H1 (cell line): ENCODE measurements around the gene CTIF. TPM values are rescaled to one million over a fixed set of nuclear protein-coding genes. Genes with fewer than 3 reads are reported as not detected.

Experiments used
- CTCF ChIA-PET: fragments of 300-600 bp; sonication (Branson Sonifier 250); formaldehyde crosslinking; loops from one replicate; lab custom pipeline; 2021; ENCODE audit not compliant: partially characterized antibody; lab: Charles Lee
- POLR2A ChIA-PET: fragments of 300-600 bp; sonication (Branson Sonifier 250); formaldehyde crosslinking; loops from one replicate; lab custom pipeline; 2021; ENCODE audit warnings: inconsistent platforms; ENCODE audit not compliant: partially characterized antibody; lab: Charles Lee
- DNase-seq, 2 experiments: peaks; one replicate each; pipeline versions ENCODE4 v3.0.0 to v3.0.0-alpha.2; 2010 to 2022; ENCODE audit warnings: low spot score in 2 of 2, low read depth in 1 of 2, mixed read lengths in 1 of 2
- FAIRE-seq: peaks from 2 replicates; lab custom pipeline; 2011; peaks lifted over from hg19 to GRCh38; lab: Jason Lieb, UNC
- H2AFZ ChIP-seq: 2 replicates; pipeline ENCODE4 v1.8.1; 2012; ENCODE audit warnings: low read length, inconsistent platforms
- H2AK5ac ChIP-seq: 2 replicates; pipeline ENCODE4 v1.6.1; 2013; ENCODE audit warnings: low read depth, low read length
- H2BK120ac ChIP-seq: replicated peaks from 2 replicates; pipeline ENCODE3; 2013; ENCODE audit warnings: low read depth, low read length, inconsistent platforms
- H2BK12ac ChIP-seq: 2 replicates; pipeline ENCODE4 v1.6.1; 2013; ENCODE audit warnings: low read depth, low read length
- H2BK15ac ChIP-seq: 2 replicates; pipeline ENCODE4 v1.6.1; 2013; ENCODE audit warnings: low read length
- H2BK20ac ChIP-seq: 2 replicates; pipeline ENCODE4 v1.6.1; 2013; ENCODE audit warnings: low read length
- H2BK5ac ChIP-seq: 2 replicates; pipeline ENCODE4 v1.6.1; 2013; ENCODE audit warnings: low read depth, low read length
- H3K14ac ChIP-seq: 2 replicates; pipeline ENCODE4 v1.6.1; 2013; ENCODE audit warnings: inconsistent platforms; ENCODE audit not compliant: insufficient read length
- H3K18ac ChIP-seq: 2 replicates; pipeline ENCODE4 v1.6.1; 2013; ENCODE audit warnings: low read length; ENCODE audit errors: extremely low read depth
- H3K23ac ChIP-seq: 2 replicates; pipeline ENCODE4 v1.6.1; 2013; ENCODE audit warnings: inconsistent platforms; ENCODE audit not compliant: insufficient read length
- H3K23me2 ChIP-seq: 2 replicates; pipeline ENCODE4 v1.6.1; 2013; ENCODE audit warnings: low read depth, low read length
- H3K27ac ChIP-seq: 2 replicates; pipeline ENCODE4 v1.6.1; 2011; ENCODE audit warnings: low read depth, low read length, inconsistent platforms
- H3K27me3 ChIP-seq, 4 experiments: replicated peaks in 1 of 4; 1 replicate in 1 of 4; 2 replicates in 3 of 4; pipeline versions ENCODE4 v1.6.1 to v1.8.1; 2011 to 2013; ENCODE audit warnings: low read length in 3 of 4, mild to moderate bottlenecking in 3 of 4, inconsistent platforms in 2 of 4, mixed read lengths in 2 of 4, moderate library complexity in 1 of 4; ENCODE audit not compliant: control insufficient read depth in 3 of 4, insufficient read depth in 3 of 4; ENCODE audit errors: extremely low read depth in 1 of 4
- H3K36me3 ChIP-seq, 4 experiments: 2 replicates each; pipeline versions ENCODE4 v1.6.1 to v1.8.1; 2011 to 2013; ENCODE audit warnings: mild to moderate bottlenecking in 4 of 4, low read length in 3 of 4, moderate library complexity in 2 of 4, control low read depth in 1 of 4, inconsistent platforms in 1 of 4; ENCODE audit not compliant: insufficient read depth in 4 of 4, control insufficient read depth in 2 of 4
- H3K4ac ChIP-seq: replicated peaks from 2 replicates; pipeline ENCODE3; 2013; ENCODE audit warnings: low read length, low read depth, mixed read lengths, inconsistent platforms; ENCODE audit not compliant: insufficient read length
- H3K4me1 ChIP-seq, 4 experiments: replicated peaks in 1 of 4; 1 replicate in 1 of 4; 2 replicates in 3 of 4; pipeline versions ENCODE4 v1.6.1 to v1.8.1; 2011 to 2013; ENCODE audit warnings: low read length in 3 of 4, inconsistent platforms in 2 of 4, mixed read lengths in 1 of 4; ENCODE audit not compliant: insufficient read depth in 4 of 4, control insufficient read depth in 3 of 4
- H3K4me2 ChIP-seq, 2 experiments: 2 replicates each; pipeline versions ENCODE4 v1.6.1 to v1.8.1; 2011 to 2013; ENCODE audit warnings: low read depth in 2 of 2, low read length in 2 of 2, control low read depth in 1 of 2, inconsistent platforms in 1 of 2, mild to moderate bottlenecking in 1 of 2; ENCODE audit not compliant: insufficient read depth in 1 of 2
- H3K4me3 ChIP-seq, 4 experiments: fragments of 200-600, 300-600 bp in 1 of 4; sonication (generic), shearing (Covaris generic), sonication (Bioruptor Twin) in 1 of 4; 2 replicates each; pipeline versions ENCODE4 v1.5.1 to v1.8.1; 2011 to 2016; ENCODE audit warnings: low read length in 4 of 4, low read depth in 3 of 4, control low read depth in 2 of 4, inconsistent platforms in 2 of 4, mild to moderate bottlenecking in 2 of 4, mixed read lengths in 1 of 4, moderate library complexity in 1 of 4; ENCODE audit not compliant: insufficient read depth in 2 of 4; ENCODE audit errors: extremely low read depth in 1 of 4
- H3K56ac ChIP-seq: replicated peaks from 2 replicates; pipeline ENCODE3; 2013; ENCODE audit warnings: low read depth, mild to moderate bottlenecking, mixed read lengths, low read length, inconsistent platforms; ENCODE audit not compliant: insufficient read length
- H3K79me1 ChIP-seq: 2 replicates; pipeline ENCODE4 v1.6.1; 2013; ENCODE audit warnings: low read depth, low read length, control low read depth
- H3K79me2 ChIP-seq, 2 experiments: 2 replicates each; pipeline versions ENCODE4 v1.6.1 to v1.8.1; 2012 to 2013; ENCODE audit warnings: low read length in 2 of 2, mild to moderate bottlenecking in 2 of 2, inconsistent platforms in 1 of 2; ENCODE audit not compliant: insufficient read depth in 2 of 2, control insufficient read depth in 1 of 2
- H3K9ac ChIP-seq, 4 experiments: replicated peaks in 1 of 4; 1 replicate in 1 of 4; 2 replicates in 3 of 4; pipeline versions ENCODE4 v1.6.1 to v1.8.1; 2011 to 2013; ENCODE audit warnings: low read depth in 3 of 4, low read length in 3 of 4, control low read depth in 2 of 4, mild to moderate bottlenecking in 2 of 4, moderate library complexity in 2 of 4, inconsistent platforms in 1 of 4; ENCODE audit errors: extremely low read depth in 1 of 4
- H3K9me3 ChIP-seq, 2 experiments: 2 replicates each; pipeline versions ENCODE4 v1.6.1 to v1.8.1; 2012 to 2013; ENCODE audit warnings: mild to moderate bottlenecking in 2 of 2, moderate library complexity in 2 of 2, control low read depth in 1 of 2, inconsistent platforms in 1 of 2, low read depth in 1 of 2, low read length in 1 of 2, mixed read lengths in 1 of 2; ENCODE audit not compliant: insufficient read depth in 2 of 2
- H4K20me1 ChIP-seq, 2 experiments: replicated peaks in 1 of 2; 2 replicates each; pipeline versions ENCODE3 to v1.8.1; 2011 to 2013; ENCODE audit warnings: inconsistent platforms in 2 of 2, low read length in 2 of 2, mild to moderate bottlenecking in 1 of 2; ENCODE audit not compliant: insufficient read depth in 2 of 2, control insufficient read depth in 1 of 2
- H4K5ac ChIP-seq: 2 replicates; pipeline ENCODE4 v1.6.1; 2013; ENCODE audit warnings: low read length, low read depth, mixed read lengths, inconsistent platforms; ENCODE audit not compliant: insufficient read length
- H4K8ac ChIP-seq: 2 replicates; pipeline ENCODE4 v1.8.0; 2013; ENCODE audit warnings: mild to moderate bottlenecking, moderate library complexity, low read length, inconsistent platforms; ENCODE audit not compliant: insufficient read depth; ENCODE audit errors: extremely low read depth
- H4K91ac ChIP-seq: replicated peaks from 2 replicates; pipeline ENCODE3; 2013; ENCODE audit warnings: low read length, mixed read lengths, inconsistent platforms; ENCODE audit not compliant: insufficient read length
- CHD1 ChIP-seq: IDR thresholded peaks from 2 replicates; pipeline ENCODE4 v1.6.1; 2012; ENCODE audit warnings: low read depth, low read length, improper control_type of control experiment
- JUND ChIP-seq: IDR thresholded peaks from 2 replicates; pipeline ENCODE4 v1.6.1; 2011; ENCODE audit warnings: mild to moderate bottlenecking, improper control_type of control experiment, low read length
- NANOG ChIP-seq: IDR thresholded peaks from 2 replicates; pipeline ENCODE4 v1.6.1; 2011; ENCODE audit warnings: low read length, low read depth, mild to moderate bottlenecking, inconsistent platforms; ENCODE audit not compliant: insufficient read depth, poor library complexity, severe bottlenecking
- NRF1 ChIP-seq: IDR thresholded peaks from 2 replicates; pipeline ENCODE4 v1.6.1; 2011; ENCODE audit warnings: mild to moderate bottlenecking, low read depth, low read length, improper control_type of control experiment
- PHF8 ChIP-seq: fragments of 200-600 bp; sonication (generic); conservative IDR thresholded peaks from 2 replicates; pipeline ENCODE4 v1.7.1; 2012; ENCODE audit warnings: low read depth, mild to moderate bottlenecking, inconsistent platforms, low read length, moderate library complexity
- RNF2 ChIP-seq: fragments of 200-900, 300-1000 bp; sonication (generic); IDR thresholded peaks from 2 replicates; pipeline ENCODE4 v1.7.1; 2016; ENCODE audit warnings: borderline replicate concordance, low read depth, mild to moderate bottlenecking, antibody characterized with exemption, low read length; ENCODE audit not compliant: poor library complexity, severe bottlenecking; ENCODE audit errors: missing control alignments
- SRF ChIP-seq: IDR thresholded peaks from 2 replicates; pipeline ENCODE4 v1.6.1; 2011; ENCODE audit warnings: mild to moderate bottlenecking, low read depth, low read length, moderate library complexity
- YY1 ChIP-seq: IDR thresholded peaks from 2 replicates; pipeline ENCODE4 v1.6.1; 2011; ENCODE audit warnings: low read depth, mild to moderate bottlenecking, low read length
- WGBS, 2 experiments: shearing (Covaris generic) in 1 of 2; methylation state at CpG; one replicate each; pipeline versions ENCODE4 v1.1.6 to v1.1.7; 2013 to 2015; ENCODE audit warnings: low lambda C conversion rate in 2 of 2, mixed read lengths in 2 of 2, inconsistent platforms in 1 of 2, low coverage in 1 of 2, missing lambda C conversion rate in 1 of 2; ENCODE audit not compliant: insufficient replicate concordance in 2 of 2, insufficient coverage in 1 of 2, insufficient read length in 1 of 2; ENCODE audit errors: extremely low coverage in 1 of 2, missing lambda C conversion rate in 1 of 2; 5-methylcytosine and 5-hydroxymethylcytosine counted together
- polyA plus RNA-seq, 7 experiments: library from polyadenylated mRNA; depleted of rRNA in 3 of 7; stranded (reverse) in 5 of 7; unstranded in 2 of 7; fragments of >200 nt in 5 of 7; fragments of 200-250 nt in 2 of 7; gene quantifications; 1 replicate in 5 of 7; 2 replicates in 1 of 7; 4 replicates in 1 of 7; pipeline versions ENCODE4 v1.2.1 to v1.2.3, GENCODE V29; 2011 to 2013; ENCODE audit warnings: missing spikeins in 2 of 7, mixed read lengths in 2 of 7
- total RNA-seq: library from RNA; stranded (reverse); fragmentation: NEBNext Ultra II Directional; extraction: Animal tissue kit (Norgen Biotek cat#: 25700); gene quantifications from 2 replicates; pipeline ENCODE4 v1.2.1, GENCODE V29; 2021

Gene CTIF
- total and polyA plus RNA-seq, 2 of the 8 experiments (the other 6 are each of a cell fraction or from before 2014, with no cell fraction given), result 9.0 to 17.8 TPM

- Histone ChIP-seq H3K14ac (no peak overlapping the region), H2BK15ac (no peak overlapping the region), H2BK20ac (no peak overlapping the region), H3K27me3 (no peaks in the 10 kb centered on the region), H3K56ac (no peak overlapping the region), H2AK5ac (no peak overlapping the region), H3K9ac (no peak overlapping the region), H2AFZ (no peak overlapping the region), H3K23ac (no peak overlapping the region), H4K5ac (no peak overlapping the region), H3K36me3 (no peaks in the 10 kb centered on the region), H4K20me1 (peaks cover 2 to 6% of the 10 kb centered on the region in 2 experiments), H3K23me2 (no peaks in the 10 kb centered on the region), H3K9me3 (no peaks in the 10 kb centered on the region), H3K4ac (no peak overlapping the region), H3K4me1 (peaks cover 7 to 11% (median 10%) of the 10 kb centered on the region in 4 experiments), H3K79me1 (peaks cover 9% of the 10 kb centered on the region; the same call in 1 of the 2 replicates), H3K27ac (no peak overlapping the region), H4K91ac (no peak overlapping the region), H3K18ac (no peak overlapping the region), H4K8ac (no peak overlapping the region), H2BK120ac (no peak overlapping the region), H3K4me3 (no peak overlapping the region), H2BK5ac (no peak overlapping the region), H2BK12ac (no peak overlapping the region), H3K79me2 (peaks cover 0 to 5% of the 10 kb centered on the region in 2 experiments; a peak in 2 of 4 replicates), H3K4me2 (no peak overlapping the region)
- FAIRE-seq (no peak), DNase-seq (no peak)
- ChIA-PET POLR2A (no interaction called here), CTCF (interaction anchor here (1.4 to 6.3 kb wide), 3 partner anchors 11 to 133 kb away, joined by 3 to 41 read pairs (median 3); no protein-coding TSS in a partner anchor)
- WGBS, 2 experiments, result 89% methylated on average over 3 of the region's 3 CpGs; no CpG with 5 or more reads in 1 of the 2 experiments
- TF ChIP-seq CHD1 (no peak), PHF8 (no peak), YY1 (no peak), NANOG (no peak), RNF2 (no peak), NRF1 (no peak), JUND (no peak), SRF (no peak)
Measured at GRCh38 chr18:48609114-48609513, 70.3 kb downstream of the CTIF start.
